Stimulated activated CD8-positive, alpha-beta memory T cell treated with anti-CD3 and anti-CD28 coated beads, Interleukin-4, amount 100 ng/mL, for 24 hours (primary cell): ENCODE results near the gene DYNC2H1.
"Not testable (repeated sequence)": the region's sequence is repeated elsewhere in the genome, so short reads cannot be mapped to it uniquely, and the experiment has no call there.

ENCODE experiments used
- DNase-seq: peaks from one replicate; pipeline ENCODE4 v3.0.0-alpha.2; 2020; ENCODE audit warnings: low read depth

Gene DYNC2H1

GRCh38 chr11:103114836-103115235 is 5.6 kb downstream of the DYNC2H1 start:
- DNase-seq: no peak

- DNase-seq: no peak
These were observed 16.2 kb downstream of the DYNC2H1 start for GRCh38 chr11:103125462-103125861.

DNA sequence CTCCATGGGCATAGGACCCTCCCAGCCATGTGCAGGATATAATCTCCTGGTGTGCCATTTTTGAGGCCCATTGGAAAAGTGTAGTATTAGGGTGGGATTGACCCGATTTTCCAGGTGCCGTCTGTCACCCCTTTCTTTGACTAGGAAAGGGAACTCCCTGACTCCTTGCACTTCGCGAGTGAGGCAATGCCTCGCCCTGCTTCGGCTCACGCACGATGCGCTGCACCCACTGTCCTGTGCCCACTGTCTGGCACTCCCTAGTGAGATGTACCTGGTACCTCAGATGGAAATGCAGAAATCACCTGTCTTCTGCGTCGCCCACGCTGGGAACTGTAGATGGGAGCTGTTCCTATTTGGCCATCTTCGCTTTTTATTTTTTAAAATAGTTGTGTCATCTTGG is 32.8 kb downstream of the DYNC2H1 start:
- not testable (repeated sequence) for DNase-seq

DNA sequence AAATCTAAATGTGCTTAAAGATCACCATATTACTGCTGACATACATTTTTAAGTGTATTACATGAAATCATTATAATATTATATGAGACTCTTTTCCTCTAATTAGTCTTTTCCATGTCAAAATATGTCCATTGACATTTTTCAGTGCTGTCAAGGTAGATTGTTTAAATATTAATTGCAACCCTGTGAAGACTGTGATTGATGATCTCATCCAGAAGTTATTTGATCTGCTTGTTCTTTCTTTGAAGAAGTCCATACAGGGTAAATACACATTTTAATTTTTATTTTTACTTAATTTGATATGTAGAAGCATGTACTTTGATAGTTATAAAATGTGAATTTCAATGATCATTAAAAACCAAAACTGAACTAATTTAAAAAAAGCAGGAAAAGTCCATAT is 38.4 kb downstream of the DYNC2H1 start:
- DNase-seq: no peak

DNA sequence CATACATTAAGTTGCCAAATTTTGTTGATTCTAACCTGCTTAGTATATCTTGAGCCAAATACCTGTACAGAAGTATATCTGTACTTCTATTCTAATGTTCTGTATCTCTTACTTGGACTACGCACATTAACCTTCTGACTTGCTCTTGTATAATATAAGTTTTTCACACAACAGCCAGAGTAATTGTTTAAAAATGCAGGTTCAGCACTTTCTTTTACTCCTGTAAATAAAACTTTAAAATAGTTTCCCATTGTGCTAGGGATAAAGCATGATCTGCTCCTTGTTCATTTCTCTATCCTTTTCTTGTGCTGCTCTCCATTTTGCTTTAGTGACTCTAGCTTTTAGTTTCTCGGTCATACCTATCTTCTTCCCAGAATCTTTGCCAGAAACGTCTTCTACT is 48.3 kb downstream of the DYNC2H1 start:
- no peak for DNase-seq

DNA sequence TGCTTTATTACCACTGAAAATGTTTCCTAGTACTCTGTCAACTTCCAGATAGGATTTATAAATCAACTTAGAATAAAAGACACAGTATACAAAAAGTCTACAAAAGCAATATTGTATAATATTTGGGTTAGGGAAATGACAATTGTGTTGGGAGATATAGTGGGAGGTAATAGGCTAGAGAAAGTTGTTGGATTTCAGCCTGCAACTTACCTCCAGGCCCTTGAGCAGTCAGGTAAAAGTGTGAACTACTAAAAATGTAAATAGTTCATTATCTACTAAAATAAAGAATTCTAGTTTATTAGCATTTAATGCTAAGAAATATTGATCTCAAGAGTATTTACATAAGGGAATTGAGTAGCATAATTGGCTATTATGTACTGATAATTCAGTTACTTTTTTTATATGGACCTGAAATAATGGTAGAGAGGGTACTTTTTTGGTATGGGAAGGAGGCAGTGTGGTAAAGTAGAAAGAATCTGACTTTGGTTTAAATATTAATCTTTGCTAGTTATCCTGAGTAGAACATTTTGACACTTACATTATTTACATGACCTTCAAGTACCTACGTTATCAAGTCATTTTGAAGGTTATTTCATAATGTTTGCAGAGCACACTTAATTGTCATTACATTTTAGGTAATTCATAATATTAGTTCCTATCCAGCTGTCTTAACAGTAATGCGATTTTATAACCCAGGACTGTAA is 55.0 kb downstream of the DYNC2H1 start:
- DNase-seq: no peak

- no peak for DNase-seq
These were observed 57.9 kb downstream of the DYNC2H1 start for GRCh38 chr11:103167166-103167565.

- no peak for DNase-seq
These were observed 61.6 kb downstream of the DYNC2H1 start for GRCh38 chr11:103170865-103171264.

- no peak for DNase-seq
These were observed 66.4 kb downstream of the DYNC2H1 start for GRCh38 chr11:103175461-103176129.

DNA sequence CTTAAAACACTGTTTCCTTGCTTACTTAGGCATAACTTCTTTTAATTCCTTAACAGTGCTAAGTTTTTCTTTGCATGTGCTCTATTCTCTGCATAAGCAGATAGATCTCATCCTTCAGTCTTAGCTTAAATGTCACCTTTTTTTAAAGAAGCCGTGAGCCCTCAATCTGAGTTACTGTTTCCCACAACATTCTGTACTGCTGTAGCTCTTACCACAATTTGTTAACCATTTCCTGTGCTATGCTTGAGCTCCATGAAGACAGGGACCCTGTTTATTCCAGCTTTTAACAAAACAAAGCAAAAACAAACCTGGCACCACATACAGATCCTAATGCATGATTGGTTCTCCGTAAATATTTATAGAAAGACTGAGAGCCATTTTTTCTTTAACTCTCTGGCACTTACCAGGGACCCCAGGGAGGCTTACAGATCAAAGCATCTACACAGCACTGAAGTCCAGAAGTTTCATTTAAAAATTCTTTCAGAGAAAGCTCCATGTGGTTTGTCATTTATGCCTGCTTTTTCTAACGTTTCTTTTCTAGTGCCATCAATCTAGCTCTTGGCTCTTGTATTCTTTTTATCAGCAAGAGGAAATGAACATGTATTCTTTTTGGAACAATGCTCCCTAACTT is 74.9 kb downstream of the DYNC2H1 start:
- no peak for DNase-seq

DNA sequence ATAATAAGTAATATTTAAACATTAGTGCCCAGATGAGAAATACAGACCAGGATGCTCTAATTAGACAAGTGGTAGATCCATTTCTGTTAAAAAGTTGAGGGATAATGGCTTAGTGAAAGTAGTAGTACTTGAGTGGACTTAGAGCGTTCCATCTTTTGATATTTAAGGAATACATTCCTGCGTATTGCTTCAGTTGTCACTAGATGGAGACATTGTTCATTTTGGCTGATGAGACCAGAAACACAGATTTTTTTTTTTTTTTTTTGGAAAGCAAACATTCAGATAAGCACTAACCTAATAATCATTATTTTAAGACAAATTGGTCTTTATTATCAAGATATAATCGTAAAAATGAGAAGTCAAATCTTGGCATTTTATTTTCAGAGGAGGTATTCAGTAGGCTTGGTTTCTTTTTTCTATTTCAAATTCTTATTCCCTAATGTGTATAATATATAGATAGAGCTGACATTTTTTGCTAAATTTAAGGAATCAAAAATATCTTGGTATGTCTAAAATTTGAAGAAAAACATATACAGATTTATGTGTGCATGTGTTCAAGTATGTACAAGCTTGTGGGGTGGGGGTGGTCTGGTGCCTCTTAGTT is 92.9 kb downstream of the DYNC2H1 start:
- no peak for DNase-seq

- no peak for DNase-seq
These were observed 101.3 kb downstream of the DYNC2H1 start for GRCh38 chr11:103210543-103210942.

GRCh38 chr11:103215812-103216211 is 106.6 kb downstream of the DYNC2H1 start:
- DNase-seq: no peak

- no peak for DNase-seq
These were observed 110.9 kb downstream of the DYNC2H1 start for GRCh38 chr11:103220133-103220532.

- no peak for DNase-seq
These were observed 113.6 kb downstream of the DYNC2H1 start for GRCh38 chr11:103222806-103223205.

DNA sequence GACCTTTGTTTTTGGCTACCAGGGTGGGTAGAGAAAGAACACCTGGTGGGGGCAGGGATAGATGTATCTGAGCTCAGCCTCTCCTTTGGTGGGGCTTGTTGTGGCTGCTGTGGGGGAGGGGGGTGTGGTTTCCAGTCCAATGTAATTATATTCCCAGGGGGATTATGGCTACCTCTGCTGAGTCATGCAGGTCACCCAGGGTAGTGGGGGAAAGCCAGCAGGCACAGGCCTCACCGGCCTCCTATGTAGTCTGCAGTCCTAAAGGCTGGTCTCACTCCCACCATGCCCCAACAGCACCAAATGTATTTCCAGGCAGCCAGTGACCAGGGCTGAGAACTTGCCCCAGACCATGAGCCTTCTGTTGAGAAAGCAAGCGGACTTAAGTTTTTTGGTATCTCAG is 119.6 kb downstream of the DYNC2H1 start:
- no peak for DNase-seq

DNA sequence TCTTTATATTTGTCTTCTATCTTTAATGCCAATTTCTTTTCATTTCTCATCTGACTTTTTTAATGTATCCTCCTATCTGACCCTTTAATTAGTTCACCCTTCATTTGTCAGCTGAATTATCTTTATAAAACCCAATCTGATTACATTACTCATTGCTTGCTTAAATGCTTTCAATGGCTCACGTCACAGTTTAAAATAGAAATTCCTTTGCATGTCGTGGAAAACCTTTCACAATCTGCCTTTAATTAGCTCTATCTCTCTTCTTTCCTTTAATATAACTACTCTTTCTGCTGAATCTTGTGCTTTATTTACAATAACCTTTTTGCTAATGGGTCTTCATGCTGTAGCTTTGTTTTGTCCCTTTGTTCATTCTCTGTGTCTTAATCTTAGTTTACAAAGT is 125.7 kb downstream of the DYNC2H1 start:
- no peak for DNase-seq

DNA sequence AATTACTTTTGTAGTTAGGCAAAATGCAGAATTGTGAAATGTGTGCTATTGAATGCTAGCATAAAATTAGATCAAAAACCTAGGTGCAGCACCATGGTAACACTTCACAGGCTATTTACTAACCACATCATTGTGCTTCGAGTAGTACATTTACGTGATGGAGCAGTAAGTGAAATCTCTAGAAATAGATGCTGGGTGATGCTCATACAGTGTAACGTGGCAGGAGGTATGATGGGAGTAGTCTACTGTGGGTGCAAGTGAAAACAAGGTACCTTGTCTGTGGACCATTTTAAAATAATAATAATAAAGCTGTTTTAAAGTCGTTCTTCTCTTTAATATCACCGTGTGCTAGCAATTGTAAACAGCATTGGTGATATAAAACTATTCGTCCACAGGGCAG is 132.3 kb downstream of the DYNC2H1 start:
- no peak for DNase-seq

DNA sequence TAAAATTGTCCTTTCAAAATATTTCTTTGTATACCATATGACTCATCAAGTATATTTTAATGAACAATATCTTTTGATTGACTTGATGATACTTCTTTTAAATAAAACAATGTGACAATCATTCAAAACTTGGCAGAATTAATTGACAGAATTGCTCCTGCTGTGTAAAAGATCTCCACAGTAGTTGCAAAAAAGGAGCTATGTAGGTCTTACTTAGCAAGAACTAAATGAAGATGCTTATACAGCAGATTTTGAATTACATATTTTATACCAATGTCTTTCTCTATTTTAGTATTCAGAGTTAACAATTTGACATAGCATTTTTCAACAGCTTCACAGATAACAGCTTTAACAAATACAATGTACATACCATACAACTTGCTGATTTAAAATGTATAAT is 144.9 kb downstream of the DYNC2H1 start:
- no peak for DNase-seq

- DNase-seq: no peak
These were observed 148.1 kb downstream of the DYNC2H1 start for GRCh38 chr11:103257360-103257759.

DNA sequence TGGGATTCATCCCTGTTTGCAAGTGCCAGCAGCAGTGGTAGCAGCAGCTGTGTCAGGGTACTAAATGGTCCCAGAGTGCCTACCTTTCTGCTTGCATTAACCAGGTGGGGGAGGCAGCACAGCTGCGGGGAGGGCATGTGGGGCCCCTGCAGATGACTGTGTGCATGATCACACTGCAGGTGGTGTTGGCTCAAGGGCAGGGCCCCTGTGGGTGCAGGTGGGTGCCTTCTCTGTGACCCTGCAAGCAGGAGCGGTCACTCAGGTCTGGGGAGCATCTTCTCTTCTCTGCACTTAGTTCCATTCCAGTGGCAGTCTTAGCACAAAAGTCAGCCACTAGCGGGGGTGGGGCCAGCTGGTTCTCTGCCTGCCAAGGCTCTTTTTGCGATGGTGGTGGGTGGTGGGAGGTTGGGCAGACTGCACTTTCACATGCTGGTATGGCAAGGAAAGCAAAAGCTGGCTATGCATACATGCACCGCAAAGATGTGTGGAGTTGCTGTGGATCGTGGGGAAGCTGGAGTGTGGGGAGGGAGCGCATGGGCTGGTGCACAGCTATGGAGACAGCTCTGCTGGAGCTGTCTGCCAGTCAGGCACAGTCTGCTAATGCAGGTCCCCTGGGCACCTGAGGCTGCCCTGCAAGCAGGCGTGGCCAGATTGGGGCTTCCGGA is 157.1 kb downstream of the DYNC2H1 start:
- DNase-seq: no peak

- no peak for DNase-seq
These were observed 163.7 kb downstream of the DYNC2H1 start for GRCh38 chr11:103272876-103273275.
